SU-DHL-6 (cell line): ENCODE data around the gene PRR33.
"Not testable (repeated sequence)": the region's sequence is repeated elsewhere in the genome, so short reads cannot be mapped to it uniquely, and the experiment has no call there.

ENCODE experiments used
- CTCF ChIP-seq: fragments of 200-600 bp; sonication (generic); IDR thresholded peaks from one replicate; pipeline ENCODE4 v1.5.1; 2017; ENCODE audit warnings: antibody characterized with exemption, mild to moderate bottlenecking, low read length, moderate library complexity; ENCODE audit not compliant: insufficient read depth, poor library complexity, severe bottlenecking
- EZH2phosphoT487 ChIP-seq: fragments of 200-600 bp; sonication (generic), shearing (Covaris generic); conservative IDR thresholded peaks from 2 replicates; pipeline ENCODE4 v1.6.1; 2018; ENCODE audit warnings: mild to moderate bottlenecking, antibody characterized with exemption, low read length, moderate library complexity, mixed read lengths

DNA sequence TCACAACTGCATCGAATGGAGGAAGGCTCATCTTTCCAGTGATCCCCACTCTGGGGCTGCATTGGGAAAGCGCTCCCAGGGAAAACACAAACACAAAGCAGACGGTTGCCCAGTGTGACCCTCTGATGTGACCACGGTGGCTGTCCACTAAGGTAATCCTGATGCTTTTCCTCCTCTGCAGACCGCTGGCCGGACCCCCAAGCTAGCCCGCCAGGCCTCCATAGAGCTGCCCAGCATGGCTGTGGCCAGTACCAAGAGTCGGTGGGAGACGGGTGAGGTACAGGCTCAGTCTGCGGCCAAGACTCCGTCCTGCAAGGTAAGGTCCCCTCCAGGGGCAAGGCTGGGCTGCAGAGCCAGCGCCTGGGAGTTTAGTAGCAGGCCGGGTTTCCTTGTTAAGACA, 5.1 kb downstream of the PRR33 start:
- not testable (repeated sequence) for TF ChIP-seq CTCF, EZH2phosphoT487
